ENCODE measurements around the gene NOP58. TPM values are rescaled to one million over a fixed set of nuclear protein-coding genes. Genes with fewer than 3 reads are reported as not detected.
A peak's percentile ranks its signal among the peaks of the same experiment; 100 is the strongest.
"Not testable (repeated sequence)": the region's sequence is repeated elsewhere in the genome, so short reads cannot be mapped to it uniquely, and the experiment has no call there.

The NOP58 gene
- polyA plus RNA-seq, 4 donors = 92.0 to 102 (median 97.0) TPM

GRCh38 chr2:202290970-202291369 lies 25.4 kb downstream of the NOP58 start:
- DNase-seq (ENCODE audit: low read depth in 4 of 4, low spot score in 3 of 4) = no peak

DNA sequence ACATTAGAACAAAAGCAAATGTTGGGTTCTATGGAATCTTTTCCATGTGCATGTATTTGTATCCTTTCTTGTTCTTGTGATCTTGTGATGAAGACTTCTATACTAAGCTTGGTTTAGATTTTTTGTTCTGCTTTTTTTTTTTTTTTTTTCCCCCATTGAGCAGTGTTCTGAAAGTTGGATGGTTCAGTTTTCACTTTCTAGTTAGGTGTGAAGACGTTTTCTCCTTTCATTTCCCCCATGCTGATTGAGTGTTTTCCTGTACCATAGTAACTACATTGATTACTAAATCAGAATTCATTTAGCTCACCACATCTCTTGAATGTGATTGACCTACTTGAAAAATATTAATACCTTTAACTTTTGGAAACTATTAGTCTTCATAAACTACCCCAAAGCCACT lies 34.1 kb downstream of the NOP58 start:
- DNase-seq (ENCODE audit: low read depth in 4 of 4, low spot score in 3 of 4) = no peak

GRCh38 chr2:202306034-202306433 lies 40.5 kb downstream of the NOP58 start:
- DNase-seq (ENCODE audit: low read depth in 4 of 4, low spot score in 3 of 4) = no peak

GRCh38 chr2:202307690-202308089 lies 42.1 kb downstream of the NOP58 start:
- DNase-seq (ENCODE audit: low read depth in 4 of 4, low spot score in 3 of 4) = no peak

- DNase-seq (ENCODE audit: low read depth in 4 of 4, low spot score in 3 of 4) = no peak
These were observed 46.3 kb downstream of the NOP58 start for GRCh38 chr2:202311823-202312388.

DNA sequence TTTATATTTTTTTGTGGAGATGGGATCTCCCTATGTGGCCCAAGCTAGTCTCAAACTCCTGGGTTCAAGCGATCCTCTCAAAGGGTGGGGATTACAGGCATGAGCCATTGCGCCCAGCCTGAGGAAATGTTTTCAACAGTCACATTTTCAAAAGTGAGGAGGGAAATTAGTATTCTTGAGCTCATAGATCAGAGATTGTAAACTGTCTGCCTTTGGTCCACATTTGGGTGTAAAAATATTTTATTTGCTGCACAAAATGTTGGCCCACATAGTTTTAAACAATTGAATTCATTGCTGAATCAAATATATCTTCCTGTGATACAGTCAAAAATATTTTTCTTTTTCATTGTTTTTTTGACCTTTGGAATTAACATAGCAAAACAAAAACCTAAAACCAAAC lies 48.6 kb downstream of the NOP58 start:
- no peak for DNase-seq (ENCODE audit: low read depth in 4 of 4, low spot score in 3 of 4)

DNA sequence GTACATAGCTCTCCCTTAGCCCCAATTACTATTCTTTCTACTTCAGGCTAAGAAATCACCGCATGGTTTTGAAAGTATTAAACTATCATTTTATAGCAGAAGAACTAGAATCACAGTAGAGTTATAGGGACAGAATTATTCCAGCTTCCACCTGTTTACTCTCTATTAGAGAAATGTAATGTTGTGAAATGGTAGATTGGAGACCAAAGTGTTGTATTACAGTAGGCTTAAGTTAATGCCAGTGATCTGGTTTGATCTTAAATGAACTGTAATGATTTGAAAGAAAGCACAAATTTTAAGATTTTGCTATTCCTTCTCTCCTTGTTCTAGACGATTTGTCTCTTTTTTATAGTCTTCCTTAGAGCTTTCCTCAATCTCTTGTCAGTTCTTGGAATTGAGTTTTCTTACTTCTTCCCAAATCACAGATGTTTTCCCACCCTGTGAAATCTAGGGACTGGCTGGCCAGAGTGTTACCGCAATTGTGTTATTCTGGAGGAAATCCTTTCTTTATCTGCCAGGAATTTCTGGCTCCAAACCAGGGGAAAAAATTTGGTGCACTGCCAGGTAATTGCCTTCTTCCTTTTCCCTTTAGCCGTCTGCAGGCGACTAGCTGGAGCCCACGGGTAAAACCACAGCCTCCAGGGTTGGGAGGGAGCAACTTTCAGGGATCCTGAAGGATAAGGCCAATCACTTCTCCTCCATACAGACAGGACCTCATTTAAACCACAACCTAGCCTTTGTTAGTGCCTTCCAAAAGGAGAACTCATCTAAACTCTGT lies 51.7 kb downstream of the NOP58 start:
- DNase-seq (ENCODE audit: low read depth in 4 of 4, low spot score in 3 of 4) = peak; percentile 15 to 43 (median 32)

DNA sequence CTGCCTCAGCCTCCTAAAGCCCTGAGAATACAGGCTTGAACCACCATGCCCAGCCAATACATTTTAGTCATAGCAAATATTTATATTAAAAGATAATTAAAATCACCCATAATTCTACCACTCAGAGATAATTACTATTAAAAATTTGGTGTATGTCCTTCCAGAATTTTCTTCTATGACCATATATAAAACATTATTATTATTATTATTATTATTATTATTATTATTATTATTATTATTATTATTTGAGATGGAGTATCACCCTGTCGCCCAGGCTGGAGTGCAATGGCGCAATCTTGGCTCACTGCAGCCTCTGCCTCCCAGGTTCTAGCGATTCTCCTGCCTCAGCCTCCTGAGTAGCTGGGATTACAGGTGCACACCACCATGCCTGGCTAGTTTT lies 54.8 kb downstream of the NOP58 start:
- DNase-seq (ENCODE audit: low read depth in 4 of 4, low spot score in 3 of 4) = not testable (repeated sequence)

DNA sequence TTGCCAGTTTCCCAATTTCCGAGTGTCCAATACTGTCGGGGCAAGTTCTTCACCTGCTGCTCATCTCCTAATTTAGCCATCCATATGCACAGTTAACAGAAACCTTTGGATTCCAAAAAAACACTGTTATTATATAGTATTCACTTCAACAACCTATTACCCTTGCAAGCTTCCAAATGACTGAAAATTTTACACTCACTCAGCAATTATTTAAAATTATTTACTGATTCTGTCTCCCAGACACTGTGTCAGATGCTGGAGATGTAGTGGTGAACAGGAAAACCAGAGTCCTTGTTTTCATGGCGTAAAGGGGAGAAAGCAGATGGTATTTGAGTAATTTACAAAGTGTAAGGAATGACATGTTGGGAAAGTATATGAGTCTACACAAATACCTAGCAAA lies 56.9 kb downstream of the NOP58 start:
- no peak for DNase-seq (ENCODE audit: low read depth in 4 of 4, low spot score in 3 of 4)

GRCh38 chr2:202327858-202328257 lies 62.3 kb downstream of the NOP58 start:
- no peak for DNase-seq (ENCODE audit: low read depth in 4 of 4, low spot score in 3 of 4)

GRCh38 chr2:202335791-202336467 lies 70.4 kb downstream of the NOP58 start:
- no peak for DNase-seq (ENCODE audit: low read depth in 4 of 4, low spot score in 3 of 4)

DNA sequence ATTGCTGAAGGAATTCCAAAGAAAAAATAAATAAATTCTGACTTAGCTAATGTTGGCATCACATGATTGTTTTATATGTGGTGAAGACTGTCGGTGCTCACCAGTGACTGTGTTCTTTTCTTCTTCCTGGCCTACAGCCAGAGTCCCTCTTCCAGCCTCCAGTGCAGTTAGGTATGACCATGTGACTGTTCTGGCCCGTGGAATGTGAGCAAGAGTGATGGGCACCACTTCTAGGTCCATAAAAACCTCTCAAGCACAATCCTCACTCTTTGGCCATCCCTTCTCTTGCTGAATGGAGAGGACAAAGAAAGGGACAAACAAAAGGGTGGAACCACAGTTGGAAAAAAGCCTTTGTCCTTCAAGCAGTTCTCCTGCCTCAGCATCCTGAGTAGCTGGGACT lies 71.6 kb downstream of the NOP58 start:
- DNase-seq (ENCODE audit: low read depth in 4 of 4, low spot score in 3 of 4) = no peak

- DNase-seq (ENCODE audit: low read depth in 4 of 4, low spot score in 3 of 4) = no peak
These were observed 72.3 kb downstream of the NOP58 start for GRCh38 chr2:202337706-202338346.

GRCh38 chr2:202339071-202339870 lies 73.7 kb downstream of the NOP58 start:
- DNase-seq (ENCODE audit: low read depth in 4 of 4, low spot score in 3 of 4) = no peak

DNA sequence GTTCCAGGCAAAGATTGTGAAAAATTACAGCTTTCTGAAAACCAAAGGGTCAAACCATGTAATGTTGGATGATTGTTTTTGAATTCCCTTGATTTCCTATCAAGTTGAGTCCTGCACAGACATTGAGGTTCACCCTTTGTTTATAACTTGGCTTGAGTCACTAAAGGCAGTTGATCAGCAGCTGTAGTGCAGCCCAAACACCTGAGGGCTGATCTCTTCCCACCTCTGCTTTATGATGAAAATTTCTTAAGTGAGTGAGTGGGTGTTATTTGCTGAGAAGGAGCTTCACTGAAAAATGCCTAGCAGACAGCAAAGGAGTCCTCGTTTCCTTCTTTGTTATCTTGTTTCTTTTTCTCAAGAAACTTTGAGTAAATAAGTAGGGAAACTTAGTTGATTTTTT lies 78.6 kb downstream of the NOP58 start:
- DNase-seq (ENCODE audit: low read depth in 4 of 4, low spot score in 3 of 4) = no peak

DNA sequence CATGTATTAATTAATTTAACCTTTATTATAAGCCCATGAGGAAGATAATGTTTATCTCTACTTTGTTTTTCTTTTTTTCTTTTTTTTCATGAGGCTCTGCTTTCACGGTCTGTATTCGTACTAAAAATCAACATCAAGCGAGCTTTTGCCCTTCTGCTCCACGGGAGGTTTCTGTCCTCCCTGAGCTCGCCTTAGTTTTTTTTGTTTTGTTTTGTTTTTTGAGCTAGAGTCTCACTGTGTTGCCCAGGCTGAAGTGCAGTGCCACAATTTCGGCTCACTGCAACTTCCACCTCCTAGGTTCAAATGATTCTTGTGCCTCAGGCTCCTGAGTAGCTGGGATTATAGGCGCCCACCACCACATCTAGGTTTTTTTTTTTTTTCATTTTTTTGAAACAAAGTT lies 80.6 kb downstream of the NOP58 start:
- DNase-seq (ENCODE audit: low read depth in 4 of 4, low spot score in 3 of 4) = no peak

Other genes starting within 250 kb of the NOP58 start
- 10 to 100 TPM; 68.5 to 89.1 (median 82.6) TPM for gene FZD7, start 231.9 kb upstream of the NOP58 start, polyA plus RNA-seq (ENCODE audit: insufficient read length in 4 of 4)
- gene KIAA2012, start 192.5 kb upstream of the NOP58 start, polyA plus RNA-seq (ENCODE audit: insufficient read length in 4 of 4) = under 1 TPM; 0.07 to 0.17 (median 0.12) TPM
- 100 to 1,000 TPM; 199 to 244 (median 237) TPM for gene SUMO1, start 27.2 kb upstream of the NOP58 start, polyA plus RNA-seq (ENCODE audit: insufficient read length in 4 of 4)
- 10 to 100 TPM; 52.8 to 69.1 (median 65.4) TPM for gene BMPR2, start 110.6 kb downstream of the NOP58 start, polyA plus RNA-seq (ENCODE audit: insufficient read length in 4 of 4)

All from right renal pelvis (tissue), 4 donors.